ENCODE data around the gene APBB2.
A peak's percentile ranks its signal among the peaks of the same experiment; 100 is the strongest.
"Not testable (repeated sequence)": the region's sequence is repeated elsewhere in the genome, so short reads cannot be mapped to it uniquely, and the experiment has no call there.

APBB2 gene

DNA sequence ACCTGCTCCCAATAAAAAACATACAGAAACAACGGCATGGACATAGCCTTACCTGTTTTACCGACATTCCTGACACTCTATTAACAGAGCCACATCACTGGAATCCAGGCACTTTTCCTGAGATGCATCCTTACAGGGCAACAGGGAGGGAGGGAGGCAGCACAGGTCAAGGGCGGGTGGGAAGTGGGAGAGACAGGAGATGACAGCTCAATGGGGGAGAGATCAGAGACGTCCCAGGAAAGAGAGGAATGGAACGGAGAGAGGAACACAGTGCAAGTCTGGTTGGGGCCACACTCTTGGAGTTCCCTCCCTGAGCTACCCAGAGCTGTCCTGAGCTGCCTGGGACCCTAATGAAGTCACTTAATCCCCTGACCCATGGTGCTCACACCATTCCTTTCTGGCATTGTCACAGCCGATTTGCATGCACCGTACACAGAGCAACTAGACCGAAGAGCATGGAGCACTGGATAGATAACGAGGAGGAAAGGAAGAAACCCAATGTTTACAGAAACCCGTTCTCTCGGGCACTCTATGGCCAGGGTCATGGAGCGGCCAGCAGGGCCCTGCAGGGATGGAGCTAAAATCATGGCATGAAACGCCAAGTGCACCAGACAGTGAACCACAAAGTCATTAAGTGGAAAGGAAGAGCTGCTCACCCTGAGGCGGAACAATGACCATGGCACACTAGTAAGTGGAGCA is 371.5 kb downstream of the APBB2 start:
- no peak for DNase-seq

DNA sequence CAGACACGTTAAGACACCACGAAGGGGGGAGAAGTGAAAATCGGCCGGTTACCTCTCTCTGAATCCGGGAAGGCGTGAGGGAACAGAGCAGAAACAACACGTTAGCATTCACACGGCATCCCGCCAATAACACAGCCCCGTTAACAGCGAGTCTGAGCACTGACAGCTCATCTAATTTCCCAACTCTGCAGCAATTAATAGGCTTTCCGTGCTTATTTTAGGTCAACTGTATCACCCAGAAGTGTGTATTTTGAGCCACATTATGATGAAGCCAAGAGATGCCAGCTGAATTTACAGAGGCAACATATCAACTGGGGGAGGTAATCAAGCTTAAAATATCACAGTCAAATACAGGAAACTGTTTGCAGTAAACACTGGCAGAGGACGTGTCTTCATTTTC is 372.0 kb downstream of the APBB2 start:
- no peak for DNase-seq

DNA sequence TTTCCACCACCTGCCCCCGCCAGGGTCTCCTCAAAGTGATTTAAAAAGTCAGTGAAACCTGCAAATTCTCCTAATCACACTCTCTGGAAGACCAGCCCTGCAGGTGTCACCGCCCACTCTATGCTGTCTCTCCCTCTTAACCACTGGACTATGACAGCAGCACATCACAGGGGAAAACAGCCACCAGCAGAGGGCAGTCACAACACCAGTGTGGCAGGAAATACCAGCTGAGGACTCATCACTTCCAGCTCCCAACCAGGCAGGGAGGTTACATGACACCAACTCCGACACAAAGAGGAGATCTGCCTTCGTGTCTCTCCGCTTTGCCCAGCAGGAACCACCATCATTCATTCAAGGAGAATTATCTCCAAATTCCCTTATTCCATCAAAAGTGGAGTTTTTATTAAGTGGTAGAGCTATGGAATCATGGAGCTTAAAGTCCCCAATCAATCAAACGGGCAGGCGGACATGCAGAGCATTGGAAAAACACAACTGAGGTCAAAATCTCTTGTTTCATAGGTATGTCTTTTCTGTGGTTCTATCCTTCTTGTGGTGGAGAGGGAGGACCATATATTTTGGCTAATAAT is 373.3 kb downstream of the APBB2 start:
- peak; percentile 66 for DNase-seq

DNA sequence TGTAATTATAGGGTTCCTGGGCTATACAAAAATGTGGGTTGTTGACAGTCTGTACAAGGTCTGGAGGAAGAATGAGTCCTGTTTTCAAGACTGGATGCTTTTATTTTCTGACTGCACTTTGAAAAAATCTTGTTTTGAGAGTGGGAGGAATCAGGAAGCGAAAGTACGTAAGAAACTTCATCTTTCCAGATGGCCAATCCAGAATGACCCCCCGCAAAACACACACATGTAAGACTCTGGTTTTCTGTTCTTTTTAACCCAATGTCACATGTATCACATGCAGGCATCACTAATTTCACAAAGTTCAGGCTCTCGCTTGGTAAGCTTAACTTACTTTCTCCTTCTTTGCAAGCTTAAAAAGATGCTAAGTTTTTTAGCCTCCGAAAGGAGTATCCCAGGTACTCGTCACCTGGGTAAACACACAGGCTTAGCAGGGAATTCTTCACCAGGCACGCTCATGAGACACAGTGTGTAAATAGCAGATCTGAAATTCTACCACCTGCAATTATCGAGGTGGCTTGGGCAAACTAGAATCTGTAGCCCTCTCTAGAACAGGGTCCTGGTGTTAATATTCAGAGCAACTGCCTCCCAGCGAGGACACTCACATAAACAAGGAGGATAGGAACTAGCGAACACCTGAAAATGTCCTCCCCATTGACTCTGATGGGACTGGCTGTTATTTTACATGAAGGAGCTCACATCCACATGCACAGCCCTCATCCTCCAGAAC is 373.9 kb downstream of the APBB2 start:
- no peak for DNase-seq

DNA sequence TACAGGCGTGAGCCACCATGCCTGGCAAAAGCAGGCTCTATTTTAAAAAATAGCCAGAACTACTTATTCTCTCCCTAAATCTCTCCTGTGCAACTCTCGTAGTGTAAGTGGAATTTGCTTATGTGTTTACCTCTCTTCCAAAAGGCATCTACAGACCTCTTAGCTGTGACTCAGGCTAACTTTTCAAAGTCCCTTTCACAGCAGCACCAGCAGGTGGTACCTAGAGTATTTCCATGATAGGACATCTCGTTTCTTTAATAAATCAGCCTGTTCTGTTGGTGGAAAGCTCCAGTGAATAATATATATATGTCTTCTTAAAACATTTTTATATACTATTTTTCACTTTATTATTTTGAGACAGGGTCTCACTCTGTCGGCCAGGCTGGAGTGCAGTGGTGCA is 375.6 kb downstream of the APBB2 start:
- DNase-seq = no peak

DNA sequence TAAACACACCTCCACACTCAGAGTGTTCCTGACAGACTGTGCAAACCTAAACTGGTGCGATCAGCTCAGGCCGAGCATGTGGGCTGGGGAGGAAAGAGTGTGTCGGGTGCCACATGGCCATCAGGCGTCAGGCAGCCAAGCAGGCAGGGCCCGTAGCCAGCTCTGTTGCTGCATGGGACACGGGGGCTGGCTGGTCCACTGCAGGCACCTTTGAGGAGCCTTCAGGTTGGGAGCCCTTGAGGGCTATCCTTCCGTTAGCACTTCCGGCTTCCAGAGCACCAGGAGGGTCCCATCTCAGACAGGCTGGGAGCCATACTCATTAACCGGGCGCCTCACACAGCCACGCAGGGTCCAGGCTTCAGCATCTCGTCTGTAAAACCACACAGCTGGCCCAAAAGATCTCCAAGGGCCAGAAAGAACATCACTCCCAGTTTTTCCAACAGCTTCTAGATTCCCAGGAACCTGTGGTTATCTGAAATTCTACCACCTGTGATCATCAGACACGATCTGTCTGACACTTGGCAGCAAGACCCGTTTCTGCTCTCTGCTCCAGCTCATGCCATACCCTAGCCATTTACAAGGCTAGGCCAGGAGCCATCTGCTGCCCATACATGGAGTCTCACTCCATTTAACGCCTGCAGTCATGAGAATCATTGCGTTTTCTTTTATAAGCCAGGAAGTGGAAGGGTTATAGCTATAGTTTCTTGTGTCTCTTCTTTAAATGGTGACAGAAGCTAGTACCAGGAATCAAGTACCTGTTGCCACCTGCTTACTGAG is 377.1 kb downstream of the APBB2 start:
- DNase-seq = no peak

DNA sequence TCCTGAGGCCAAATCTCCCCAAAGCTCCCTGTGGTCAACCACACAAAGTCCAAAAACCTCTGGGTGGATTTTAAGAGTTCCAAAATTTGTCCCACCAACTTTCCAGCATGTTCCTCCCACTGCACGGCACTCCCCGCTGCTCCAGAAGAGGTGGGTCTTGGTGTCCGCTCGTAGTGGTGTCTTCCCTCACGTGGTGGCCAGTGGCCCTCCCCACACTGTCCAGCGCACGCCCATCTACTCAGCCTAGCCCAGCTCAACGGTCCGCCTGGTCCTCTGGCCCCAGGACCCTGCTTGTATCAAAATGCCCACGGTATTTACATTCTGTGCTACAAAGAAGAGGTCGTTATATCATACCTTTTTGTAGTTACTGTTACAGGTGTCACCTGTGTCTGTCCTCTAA is 381.1 kb downstream of the APBB2 start:
- DNase-seq = no peak

DNA sequence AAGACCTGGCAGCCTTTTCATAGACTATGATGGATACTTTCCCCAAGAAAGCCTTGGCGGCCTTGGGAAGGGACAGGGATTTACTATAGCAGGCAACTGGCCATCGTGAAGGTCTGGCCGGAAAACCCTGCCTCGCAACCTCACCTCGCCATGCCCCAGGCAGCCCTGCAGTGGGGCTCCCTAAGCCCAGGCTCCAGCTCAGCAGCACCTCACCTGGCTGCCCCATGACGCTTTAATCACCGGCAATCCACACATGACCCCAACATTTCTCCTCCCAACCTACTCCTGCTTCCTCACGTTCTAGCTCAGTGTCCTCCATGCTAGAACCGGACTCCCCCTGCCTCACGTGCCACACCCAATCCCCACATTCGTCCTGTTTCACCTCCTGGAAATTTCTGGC is 382.2 kb downstream of the APBB2 start:
- DNase-seq = no peak

DNA sequence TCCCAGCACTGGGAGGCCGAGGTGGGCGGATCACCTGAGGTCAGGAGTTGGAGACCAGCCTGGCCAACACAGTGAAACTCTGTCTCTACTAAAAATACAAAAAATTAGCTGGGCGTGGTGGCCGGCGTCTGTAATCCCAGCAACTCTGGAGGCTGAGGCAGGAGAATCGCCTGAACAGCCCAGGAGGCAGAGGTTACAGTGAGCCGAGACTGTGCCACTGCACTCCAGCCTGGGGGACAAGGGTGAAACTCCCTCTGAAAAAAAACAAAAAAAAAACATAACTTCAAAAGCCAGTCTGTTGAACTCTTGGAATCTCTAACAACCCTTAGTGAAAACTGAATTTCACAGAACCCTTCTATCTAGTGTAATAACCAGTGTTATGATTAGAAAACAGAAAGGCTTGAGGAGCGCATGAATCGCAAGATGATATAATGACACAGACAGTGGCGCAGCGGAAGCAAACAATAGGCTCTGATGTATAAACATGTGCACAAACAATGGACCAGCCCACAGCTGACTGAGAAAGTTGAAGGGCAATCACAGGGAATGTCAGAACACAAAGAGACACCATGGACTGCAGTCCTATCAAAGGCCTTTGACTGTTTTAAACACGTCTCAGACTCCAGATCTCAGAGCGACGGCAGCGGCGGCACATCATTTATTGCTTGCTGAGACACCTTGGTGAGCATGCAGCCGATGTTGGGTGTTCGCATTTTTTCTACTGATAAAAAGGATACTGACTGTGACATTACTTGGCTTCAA is 383.0 kb downstream of the APBB2 start:
- DNase-seq = no peak

DNA sequence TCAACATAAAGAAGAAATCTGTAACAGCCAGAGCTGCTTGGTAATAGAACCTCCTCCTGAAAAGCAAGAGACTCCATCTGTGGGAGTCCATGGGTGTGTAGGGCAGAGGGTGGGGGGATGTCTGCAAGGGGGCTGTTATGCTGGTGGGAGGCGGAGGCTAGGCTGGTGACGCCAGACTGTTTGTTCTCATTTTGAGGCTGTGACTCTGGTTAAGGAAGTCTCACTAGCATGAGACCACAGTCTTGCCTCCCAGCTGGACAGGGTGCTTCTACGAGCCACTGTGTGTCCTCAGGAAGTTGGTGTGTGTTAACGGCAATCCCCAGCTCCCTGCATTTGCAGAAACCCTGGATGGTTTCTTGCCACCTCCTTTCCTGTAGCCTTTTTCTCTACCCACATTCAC is 384.8 kb downstream of the APBB2 start:
- DNase-seq = no peak

DNA sequence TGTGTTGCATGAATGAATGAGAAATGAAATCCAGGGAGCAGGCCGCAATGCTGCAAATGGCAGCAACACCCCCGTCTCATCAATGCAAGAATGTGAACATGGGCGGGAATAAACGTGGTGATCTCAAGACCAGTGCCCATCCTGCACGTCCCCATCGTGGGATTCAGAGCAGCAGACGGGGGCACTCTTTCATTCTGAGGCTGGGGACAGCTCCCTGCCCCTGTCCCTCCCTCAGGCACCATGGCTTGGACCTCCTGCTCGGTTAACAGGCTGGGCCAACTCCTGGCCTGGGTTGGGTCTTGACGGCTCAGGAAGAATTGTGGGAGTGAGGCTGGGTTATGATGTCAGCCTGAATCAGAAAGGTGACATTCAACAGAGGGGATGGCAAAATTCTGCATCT is 385.7 kb downstream of the APBB2 start:
- no peak for DNase-seq

DNA sequence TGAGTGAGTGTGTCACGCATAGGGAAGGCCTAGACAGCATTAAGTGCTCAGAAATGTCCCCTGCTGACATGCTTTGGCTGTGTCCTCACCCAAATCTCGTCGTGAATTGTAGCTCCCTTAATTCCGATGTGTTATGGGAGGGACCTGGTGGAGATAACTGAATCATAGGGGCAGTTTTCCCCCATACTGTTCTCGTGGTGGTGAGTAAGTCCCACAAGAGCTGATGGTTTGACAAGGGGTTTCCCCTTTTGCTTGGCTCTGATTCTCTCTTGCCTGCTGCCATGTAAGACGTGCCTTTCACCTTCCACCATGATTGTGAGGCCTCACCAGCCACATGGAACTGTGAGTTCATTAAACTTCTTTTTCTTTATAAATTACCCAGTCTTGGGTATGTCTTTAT is 386.6 kb downstream of the APBB2 start:
- DNase-seq = no peak

DNA sequence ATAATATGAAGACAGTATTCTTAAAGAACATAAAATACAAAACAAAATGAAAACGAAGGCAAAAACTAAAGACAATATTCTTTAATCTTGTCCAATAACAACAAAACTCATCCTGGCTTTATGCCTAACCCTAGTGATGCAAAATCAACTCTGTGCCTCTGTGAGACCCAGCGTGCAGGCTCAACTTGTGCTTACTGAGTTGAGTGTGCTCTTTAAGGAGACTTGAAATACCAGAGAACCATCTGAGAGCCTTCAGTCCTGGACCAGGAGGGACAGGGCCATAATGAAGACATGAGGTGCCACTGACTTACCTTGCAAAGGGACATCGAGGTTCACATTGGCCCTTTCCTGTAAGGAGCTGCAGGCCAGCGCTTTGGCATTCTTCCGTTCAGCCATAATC is 387.5 kb downstream of the APBB2 start:
- no peak for DNase-seq

DNA sequence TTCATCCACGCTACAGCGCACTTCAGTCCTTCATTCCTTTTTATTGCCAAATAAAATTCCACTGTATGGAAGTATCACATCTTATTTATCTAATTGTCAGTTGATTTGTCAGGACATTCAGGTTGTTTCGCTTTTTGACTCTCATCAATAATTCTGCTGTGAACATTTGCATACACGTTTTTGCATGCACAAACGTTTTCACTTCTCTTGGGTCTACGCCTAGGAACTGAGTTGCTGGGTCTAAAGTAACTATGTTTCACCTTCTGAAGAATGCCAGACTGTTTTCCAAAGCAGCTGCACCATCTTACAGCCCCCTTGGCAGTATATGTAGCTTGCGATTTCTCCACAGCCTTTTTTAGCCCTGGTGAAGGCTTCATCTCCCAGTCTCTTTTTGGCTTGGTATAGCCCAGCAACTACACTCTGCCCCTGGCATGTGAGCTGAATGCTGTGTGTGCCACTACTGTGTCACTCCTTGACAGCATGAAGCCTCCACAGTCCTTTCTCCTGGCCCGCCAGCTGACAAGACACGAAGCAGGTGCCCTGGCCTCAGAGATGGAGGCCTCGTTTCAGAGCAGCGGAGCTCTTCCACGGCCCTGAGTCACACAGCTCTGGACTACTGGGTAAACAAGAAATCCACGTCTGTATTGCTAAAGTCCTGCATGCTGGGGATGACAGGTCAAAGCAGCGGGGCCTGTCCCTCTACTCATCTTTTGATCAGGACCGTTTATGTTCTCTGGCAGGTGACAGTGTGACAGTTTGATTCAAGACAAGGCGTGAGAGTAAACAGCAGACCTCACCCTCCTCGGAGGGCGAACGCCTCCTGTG is 389.1 kb downstream of the APBB2 start:
- no peak for DNase-seq

DNA sequence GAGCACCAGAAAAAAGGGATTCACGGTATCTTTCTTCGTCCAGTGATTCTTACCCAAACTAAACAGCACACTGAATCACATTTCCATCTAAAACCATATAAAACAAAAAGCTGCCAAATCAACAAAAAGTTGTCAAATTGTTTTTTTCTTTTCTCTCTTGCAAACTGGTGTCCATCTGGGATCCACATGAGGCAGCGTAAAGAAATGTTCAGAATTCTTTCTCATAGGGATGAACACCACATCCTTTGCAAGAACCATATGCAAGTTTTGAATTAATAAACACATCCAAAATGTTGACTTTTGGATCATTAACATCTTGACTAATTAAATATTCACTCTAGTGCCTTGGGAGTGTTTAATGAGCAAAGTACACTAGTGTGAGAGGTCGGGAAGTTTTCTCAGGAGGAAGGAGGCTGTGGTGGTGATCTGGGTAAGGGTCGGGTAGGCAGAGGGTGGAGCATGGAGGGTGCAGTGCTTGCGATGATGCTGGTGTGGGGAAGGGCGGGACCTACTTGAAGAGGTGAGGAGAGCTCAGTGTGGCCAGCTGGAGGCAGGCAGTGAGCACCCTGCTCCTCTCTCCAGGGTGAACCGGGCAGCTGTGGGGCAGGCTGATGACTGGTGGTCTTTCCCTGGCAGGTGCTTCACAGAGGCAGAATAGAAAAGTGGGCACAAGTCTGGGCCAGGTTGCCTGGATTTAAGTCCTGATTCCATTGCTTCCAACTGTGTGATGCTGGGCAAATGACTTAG is 391.7 kb downstream of the APBB2 start:
- no peak for DNase-seq

DNA sequence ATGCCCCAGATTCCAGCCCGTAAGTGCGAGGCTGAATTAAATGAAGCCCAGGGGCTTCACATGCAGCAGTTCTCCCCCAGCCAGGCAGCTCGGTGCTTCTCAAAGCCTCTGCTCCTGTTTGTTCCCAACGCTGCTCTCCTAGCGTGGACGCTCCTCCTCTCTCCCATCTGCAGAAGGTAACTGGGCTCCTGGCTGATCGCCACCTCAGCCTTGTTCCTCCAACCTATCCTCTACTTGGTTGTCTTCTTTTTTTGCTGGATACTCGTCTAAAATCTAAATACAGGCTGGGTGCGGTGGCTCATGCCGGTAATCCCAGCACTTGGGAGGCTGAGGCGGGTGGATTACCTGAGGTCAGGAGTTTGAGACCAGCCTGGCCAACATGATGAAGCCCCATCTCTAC is 394.2 kb downstream of the APBB2 start:
- no peak for DNase-seq

DNA sequence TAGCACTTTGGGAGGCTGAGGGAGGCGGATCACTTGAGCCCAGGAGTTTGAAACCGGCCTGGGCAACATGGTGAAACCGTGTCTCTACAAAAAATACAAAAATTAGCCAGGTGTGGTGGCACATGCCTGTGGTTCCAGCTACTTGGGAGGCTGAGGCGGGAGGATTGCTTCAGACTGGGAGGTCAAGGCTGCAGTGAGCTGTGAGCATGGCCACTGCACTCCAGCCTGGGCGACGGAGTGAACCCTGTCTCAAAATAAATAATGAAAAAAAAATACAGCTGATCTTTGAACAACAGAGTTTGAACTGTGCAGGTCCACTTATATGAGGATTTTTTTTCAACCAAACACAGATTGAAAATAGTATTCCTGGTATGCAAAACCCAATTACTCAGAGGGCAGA is 397.2 kb downstream of the APBB2 start:
- not testable (repeated sequence) for DNase-seq

DNA sequence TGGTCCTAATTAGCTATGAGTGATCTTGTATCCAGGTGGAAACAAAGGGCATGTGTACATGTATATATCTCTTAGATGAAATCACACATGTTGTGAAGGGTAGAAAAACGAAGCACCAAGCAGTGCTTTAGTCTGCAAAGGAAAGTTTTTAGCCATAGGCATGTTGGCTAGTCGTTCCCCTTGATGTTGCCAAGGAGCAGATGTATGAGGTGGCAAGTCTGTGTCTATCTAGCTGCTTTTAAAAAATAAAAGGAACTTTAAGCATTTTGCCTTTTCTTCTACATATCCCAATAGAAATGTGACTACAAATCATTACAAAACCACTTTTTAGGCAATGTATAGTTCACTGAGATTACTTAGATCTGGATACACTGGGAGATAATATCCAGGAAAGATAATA is 401.5 kb downstream of the APBB2 start:
- no peak for DNase-seq

DNA sequence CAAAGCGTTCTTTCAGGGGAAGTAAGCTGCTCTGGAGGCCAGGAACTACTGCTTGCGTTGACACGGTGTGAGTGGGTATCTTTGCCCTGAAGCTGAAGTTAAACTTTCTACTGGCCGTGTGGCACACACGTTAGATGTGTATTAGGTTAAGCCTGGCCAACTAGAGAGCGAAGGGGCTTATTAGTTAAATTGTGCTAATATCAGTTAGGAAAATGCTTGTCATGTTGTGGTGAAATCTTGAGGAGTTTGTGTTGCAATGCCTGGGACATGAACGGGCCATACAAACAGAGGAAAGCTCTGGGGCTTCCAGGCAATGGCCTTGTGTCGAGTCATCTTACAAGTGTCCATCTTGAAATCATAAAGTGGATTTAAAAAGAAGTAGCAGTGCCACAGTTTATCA is 402.0 kb downstream of the APBB2 start:
- DNase-seq = no peak

DNA sequence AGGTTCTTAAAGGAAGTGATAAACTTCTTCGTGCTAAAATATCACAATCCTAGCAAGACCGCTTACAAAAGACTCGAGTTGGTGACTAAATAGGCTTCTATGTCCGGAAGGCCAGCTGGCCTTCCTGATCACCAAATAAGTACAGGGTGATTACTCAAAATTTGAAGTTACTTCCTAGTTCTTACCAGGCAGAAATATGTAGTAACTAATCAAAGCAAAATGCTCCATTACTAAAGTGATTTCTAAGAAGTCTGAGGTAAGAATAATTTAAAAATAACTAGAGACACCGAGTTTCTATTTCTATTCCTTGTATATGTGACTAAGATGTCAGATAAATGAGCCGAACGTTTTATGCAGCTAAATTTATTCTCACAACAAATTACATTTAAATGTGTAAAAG is 402.4 kb downstream of the APBB2 start:
- DNase-seq = no peak

DNA sequence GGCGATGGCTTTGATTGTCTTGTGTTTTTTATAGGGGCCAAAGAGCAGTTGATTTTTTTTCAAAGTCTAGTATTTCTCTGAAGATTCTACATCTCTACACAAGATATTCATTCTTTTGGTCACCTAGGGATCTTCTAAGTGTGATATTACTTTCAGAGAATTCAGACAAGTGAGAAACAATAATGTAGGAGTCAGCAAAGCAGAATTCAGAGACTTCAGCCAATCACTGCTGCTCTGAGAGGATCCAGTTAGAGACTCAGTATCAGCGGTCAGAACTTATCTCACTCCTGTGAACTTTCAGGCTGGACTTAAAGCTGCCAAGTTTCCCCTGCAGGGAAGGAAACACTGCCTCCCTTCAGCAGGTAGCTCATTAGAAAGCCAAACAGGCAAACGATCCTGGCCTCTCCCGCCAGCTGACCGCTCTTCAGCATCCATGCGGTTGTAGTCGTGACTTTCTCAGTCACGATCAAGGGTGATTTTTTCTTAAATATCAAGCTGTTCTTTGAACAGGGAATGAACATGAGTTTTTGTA is 405.4 kb downstream of the APBB2 start:
- no peak for DNase-seq
